GM13977 (cell line): ENCODE data around the gene OSBPL2.

Experiments
- DNase-seq: peaks from one replicate; pipeline ENCODE4 v3.0.0; 2012; ENCODE audit warnings: low spot score
- CTCF ChIP-seq: IDR thresholded peaks from 2 replicates; pipeline ENCODE4 v1.5.1; 2012; ENCODE audit warnings: mild to moderate bottlenecking, control low read depth; ENCODE audit not compliant: insufficient read depth; ENCODE audit errors: extremely low read depth, missing control alignments
- in situ Hi-C: fragments of 300-500 bp; cut with MboI; formaldehyde crosslinking; loops from one replicate; pipeline ENCODE4 v1.12.0; 2022; ENCODE audit warnings: low sequenced_read_pairs, low pct_unique_long_range_greater_than_20kb, mixed read lengths, inconsistent platforms; ENCODE audit not compliant: unreplicated experiment

Gene OSBPL2

GRCh38 chr20:62282877-62283503 lies 44.7 kb downstream of the OSBPL2 start:
- no peak for DNase-seq
- TF ChIP-seq CTCF: no peak
- in situ Hi-C loops: no loop called here

- in situ Hi-C loops: no loop called here
- no peak for DNase-seq
- TF ChIP-seq CTCF: no peak
Measured at GRCh38 chr20:62284448-62284847, 46.1 kb downstream of the OSBPL2 start.

GRCh38 chr20:62285151-62285550 lies 46.8 kb downstream of the OSBPL2 start:
- in situ Hi-C loops: no loop called here
- no peak for TF ChIP-seq CTCF

GRCh38 chr20:62285722-62286121 lies 47.4 kb downstream of the OSBPL2 start:
- no peak for TF ChIP-seq CTCF
- no peak for DNase-seq
- in situ Hi-C loops: no loop called here

More at GRCh38 chr20:62285151-62285550, 46.8 kb downstream of the OSBPL2 start:
- no peak for DNase-seq

GRCh38 chr20:62286493-62287064 lies 48.3 kb downstream of the OSBPL2 start:
- in situ Hi-C loops: no loop called here
- no peak for DNase-seq
- no peak for TF ChIP-seq CTCF

GRCh38 chr20:62287129-62287528 lies 48.8 kb downstream of the OSBPL2 start:
- no peak for DNase-seq
- TF ChIP-seq CTCF: no peak
- in situ Hi-C loops: no loop called here
